Kidney glomerular epithelial cell (primary cell): ENCODE results near the gene GPR50.

Source experiments
- DNase-seq: peaks from one replicate; lab custom pipeline; 2025; lab: John Stamatoyannopoulos, UW

Gene GPR50

GRCh38 chrX:151227627-151228026, 51.2 kb downstream of the GPR50 start:
- no peak for DNase-seq

GRCh38 chrX:151228935-151229334, 52.6 kb downstream of the GPR50 start:
- no peak for DNase-seq
